Activated naive CD4-positive, alpha-beta T cell treated with anti-CD3 and anti-CD28 coated beads for 36 hours (primary cell): ENCODE measurements around the gene KLK5. TPM values are rescaled to one million over a fixed set of nuclear protein-coding genes. Genes with fewer than 3 reads are reported as not detected.

Experiments used
- CTCF ChIA-PET: fragments of 350-600 bp; sonication (Branson Sonifier 250); formaldehyde crosslinking; loops from one replicate; lab custom pipeline; 2021; ENCODE audit warnings: antibody characterized with exemption; lab: Charles Lee
- DNase-seq: peaks from one replicate; pipeline ENCODE4 v3.0.0-alpha.2; 2020
- H3K27ac Mint-ChIP-seq: one replicate; pipeline ENCODE4 v1.8.0; 2021; ENCODE audit warnings: mild to moderate bottlenecking, mixed read lengths
- H3K27me3 Mint-ChIP-seq: one replicate; pipeline ENCODE4 v1.8.0; 2021; ENCODE audit warnings: low read depth, mixed read lengths
- H3K36me3 Mint-ChIP-seq: one replicate; pipeline ENCODE4 v1.8.0; 2021; ENCODE audit warnings: low read depth, mixed read lengths
- H3K4me1 Mint-ChIP-seq: one replicate; pipeline ENCODE4 v1.8.0; 2021; ENCODE audit warnings: low read depth, mixed read lengths
- H3K4me3 Mint-ChIP-seq: one replicate; pipeline ENCODE4 v1.8.0; 2021; ENCODE audit warnings: mild to moderate bottlenecking, moderate library complexity, mixed read lengths
- H3K9me3 Mint-ChIP-seq: one replicate; pipeline ENCODE4 v1.8.0; 2021; ENCODE audit warnings: mixed read lengths
- intact Hi-C: fragments of 100-400 bp; cut with micrococcal nuclease; formaldehyde crosslinking; loops from one replicate; pipeline ENCODE4 v1.15.1; 2023
- total RNA-seq, 2 experiments: library from RNA; stranded (reverse); gene quantifications; one replicate each; pipeline ENCODE4 v1.2.3, GENCODE V29; 2021

The KLK5 gene
- total RNA-seq, 2 experiments from 2014 or later: not detected

GRCh38 chr19:50894478-50895356, 58.1 kb downstream of the KLK5 start:
- CTCF ChIA-PET: no interaction called here
- intact Hi-C loops: no loop called here
- Mint-ChIP-seq H3K9me3 (peaks cover 11% of the 10 kb centered on the region), H3K4me3 (no peak overlapping the region), H3K4me1 (no peaks in the 10 kb centered on the region), H3K36me3 (no peaks in the 10 kb centered on the region), H3K27me3 (peaks cover 29% of the 10 kb centered on the region), H3K27ac (no peak overlapping the region)
- no peak for DNase-seq

Other genes with a start within 250 kb of the KLK5 start
- not detected for gene SHANK1, start 233.2 kb downstream of the KLK5 start, total RNA-seq
- gene CLEC11A, start 229.7 kb downstream of the KLK5 start, total RNA-seq: 1 to 10 TPM in 1 of 2 experiments, under 1 TPM in 1; 0.69 to 1.4 TPM
- not detected for gene GPR32, start 182.6 kb downstream of the KLK5 start, total RNA-seq
- not detected for gene ACP4, start 162.6 kb downstream of the KLK5 start, total RNA-seq
- 1 to 10 TPM in 1 of 2 experiments, under 1 TPM in 1; 0.79 to 1.1 TPM for gene KLK1, start 129.3 kb downstream of the KLK5 start, total RNA-seq
- gene KLK15, start 119.5 kb downstream of the KLK5 start, total RNA-seq: not detected
- not detected for gene KLK3, start 98.1 kb downstream of the KLK5 start, total RNA-seq
- gene KLK2, start 79.6 kb downstream of the KLK5 start, total RNA-seq: not detected
- gene KLK4, start 41.6 kb downstream of the KLK5 start, total RNA-seq: not detected
- not detected for gene KLK6, start 16.6 kb upstream of the KLK5 start, total RNA-seq
- not detected for gene KLK7, start 30.9 kb upstream of the KLK5 start, total RNA-seq
- gene KLK8, start 48.6 kb upstream of the KLK5 start, total RNA-seq: not detected
- not detected for gene KLK10, start 66.7 kb upstream of the KLK5 start, total RNA-seq
- gene KLK11, start 73.6 kb upstream of the KLK5 start, total RNA-seq: not detected
- gene KLK12, start 82.0 kb upstream of the KLK5 start, total RNA-seq: not detected
- gene KLK13, start 112.1 kb upstream of the KLK5 start, total RNA-seq: not detected
- gene KLK14, start 129.8 kb upstream of the KLK5 start, total RNA-seq: under 1 TPM; 0.69 to 0.79 TPM
- 1 to 10 TPM; 9.2 to 9.9 TPM for gene CTU1, start 155.4 kb upstream of the KLK5 start, total RNA-seq
- gene SIGLEC9, start 171.9 kb upstream of the KLK5 start, total RNA-seq: 1 to 10 TPM; 1.7 to 1.9 TPM
- not detected for gene SIGLEC7, start 189.3 kb upstream of the KLK5 start, total RNA-seq